Lung (tissue), 12 donors: ENCODE measurements around the gene SPAG9. TPM values are rescaled to one million over a fixed set of nuclear protein-coding genes. Genes with fewer than 3 reads are reported as not detected.

ENCODE experiments used
- ATAC-seq: fragments of 200-7000 bp; cut with Tn5 transposase; one replicate; pipeline ENCODE4 v1.9.1; 2020; ENCODE audit warnings: moderate number of reproducible peaks; ENCODE audit not compliant: insufficient read depth, low FRiP score
- DNase-seq, 3 donors: peaks; one replicate each; pipeline ENCODE4 v3.0.0-alpha.2; 2013 to 2017
- H3K27ac ChIP-seq, 2 donors: one replicate each; pipeline ENCODE4 v1.5.1; 2013; ENCODE audit warnings: mild to moderate bottlenecking in 2 of 2, moderate library complexity in 2 of 2, control low read depth in 1 of 2, inconsistent platforms in 1 of 2, low read depth in 1 of 2, low read length in 1 of 2
- H3K27me3 ChIP-seq, 3 donors: one replicate each; pipeline ENCODE4 v1.5.1; 2013; ENCODE audit warnings: low read length in 2 of 3; ENCODE audit not compliant: control insufficient read depth in 3 of 3, insufficient read depth in 3 of 3
- H3K36me3 ChIP-seq, 4 donors: one replicate each; pipeline ENCODE4 v1.5.1; 2013; ENCODE audit warnings: low read length in 4 of 4, mild to moderate bottlenecking in 1 of 4, moderate library complexity in 1 of 4; ENCODE audit not compliant: control insufficient read depth in 4 of 4, insufficient read depth in 4 of 4
- H3K4me1 ChIP-seq, 5 donors: one replicate each; pipeline ENCODE4 v1.5.1; 2013; ENCODE audit warnings: low read length in 5 of 5, mild to moderate bottlenecking in 2 of 5, moderate library complexity in 1 of 5; ENCODE audit not compliant: control insufficient read depth in 5 of 5, insufficient read depth in 5 of 5
- H3K4me3 ChIP-seq: one replicate; pipeline ENCODE4 v1.5.1; 2013; ENCODE audit warnings: mild to moderate bottlenecking, control low read depth, moderate library complexity
- H3K9ac ChIP-seq, 2 donors: one replicate each; pipeline ENCODE4 v1.5.1; 2013; ENCODE audit warnings: low read length in 2 of 2, control low read depth in 1 of 2; ENCODE audit not compliant: insufficient read depth in 1 of 2
- H3K9me3 ChIP-seq, 4 donors: one replicate each; pipeline ENCODE4 v1.5.1; 2013; ENCODE audit warnings: low read length in 3 of 4, mild to moderate bottlenecking in 1 of 4, moderate library complexity in 1 of 4; ENCODE audit not compliant: control insufficient read depth in 4 of 4, insufficient read depth in 3 of 4
- WGBS, 2 donors: extraction: QIAGEN DNeasy Blood & Tissue Kit; methylation state at CpG; one replicate each; pipeline ENCODE4 v1.1.7; 2013; 5-methylcytosine and 5-hydroxymethylcytosine counted together
- polyA plus RNA-seq, 2 donors: library from polyadenylated mRNA; stranded (reverse); fragments of 200-250 nt; gene quantifications; one replicate each; pipeline ENCODE4 v1.2.1, GENCODE V29; 2013
- total RNA-seq, 2 donors: library from RNA; depleted of rRNA in 1 of 2; stranded (reverse); fragments of >200 nt in 1 of 2; gene quantifications; one replicate each; pipeline ENCODE4 v1.2.1, GENCODE V29; 2014 to 2021
- TF ChIP-seq, protein P1 (sequence below): IDR thresholded peaks from 2 replicates; pipeline ENCODE4 v1.5.1; 2012; ENCODE audit warnings: mild to moderate bottlenecking; ENCODE audit errors: control extremely low read depth, extremely low read depth
- donor health status: control.
- donor health status: control.
- donor health status: Bipolar disorder and iron deficiency.
- donor health status: healthy.
- donor health status: DM: yes; HTN: yes; CAD: no.

SPAG9 gene
- total and polyA plus RNA-seq, 4 donors = 37.2 to 174 (median 75.2) TPM

DNA sequence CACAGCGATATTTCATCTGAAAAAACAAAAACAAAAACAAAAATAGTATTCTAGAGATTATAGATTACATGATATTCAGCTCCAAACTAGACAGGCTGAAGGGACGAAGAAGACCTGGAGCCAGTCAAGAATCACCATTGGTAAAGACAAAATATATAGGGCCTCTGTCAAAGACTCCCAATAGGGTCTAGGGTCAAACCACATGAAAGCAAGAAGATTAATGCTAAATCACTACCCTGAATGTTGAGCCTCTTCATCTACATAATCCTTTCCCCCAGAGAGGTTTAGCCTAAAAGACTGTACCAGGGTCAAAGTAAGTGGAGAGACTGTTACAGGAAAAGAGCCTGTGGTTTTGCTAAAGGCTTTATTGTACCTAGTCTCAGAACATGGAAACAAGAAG lies 21.9 kb upstream of the SPAG9 start:
- H3K36me3 ChIP-seq = no peaks in the 10 kb centered on the region
- DNase-seq = no peak

DNA sequence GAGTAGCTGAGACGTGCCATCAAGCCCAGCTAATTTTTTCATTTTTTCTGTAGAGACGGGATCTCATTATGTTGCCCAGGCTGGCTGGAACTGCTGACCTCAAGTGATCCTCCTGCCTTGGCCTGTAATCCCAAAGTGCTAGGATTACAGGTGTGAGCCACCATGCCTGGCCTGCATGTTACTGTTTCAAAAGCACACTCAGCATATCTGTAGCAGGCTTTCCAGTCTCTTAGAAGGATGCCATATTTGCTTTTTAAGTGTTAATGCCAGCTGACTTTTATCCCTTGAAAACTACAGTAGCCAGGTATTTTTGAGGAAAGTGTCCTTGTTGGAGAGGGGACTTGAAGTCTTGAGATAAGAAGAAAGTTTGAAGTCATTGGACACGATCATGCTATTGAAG lies 15.3 kb upstream of the SPAG9 start:
- H3K4me3 ChIP-seq = no peak overlapping the region
- no peak for ATAC-seq
- H3K9ac ChIP-seq = no peak overlapping the region
- 88 to 98% methylated on average over 3 of the region's 3 CpGs for WGBS, 2 donors
- DNase-seq = no peak
- H3K4me1 ChIP-seq = peaks cover 0 to 8% (median 0%) of the 10 kb centered on the region in 5 donors
- TF ChIP-seq, protein P1, sequence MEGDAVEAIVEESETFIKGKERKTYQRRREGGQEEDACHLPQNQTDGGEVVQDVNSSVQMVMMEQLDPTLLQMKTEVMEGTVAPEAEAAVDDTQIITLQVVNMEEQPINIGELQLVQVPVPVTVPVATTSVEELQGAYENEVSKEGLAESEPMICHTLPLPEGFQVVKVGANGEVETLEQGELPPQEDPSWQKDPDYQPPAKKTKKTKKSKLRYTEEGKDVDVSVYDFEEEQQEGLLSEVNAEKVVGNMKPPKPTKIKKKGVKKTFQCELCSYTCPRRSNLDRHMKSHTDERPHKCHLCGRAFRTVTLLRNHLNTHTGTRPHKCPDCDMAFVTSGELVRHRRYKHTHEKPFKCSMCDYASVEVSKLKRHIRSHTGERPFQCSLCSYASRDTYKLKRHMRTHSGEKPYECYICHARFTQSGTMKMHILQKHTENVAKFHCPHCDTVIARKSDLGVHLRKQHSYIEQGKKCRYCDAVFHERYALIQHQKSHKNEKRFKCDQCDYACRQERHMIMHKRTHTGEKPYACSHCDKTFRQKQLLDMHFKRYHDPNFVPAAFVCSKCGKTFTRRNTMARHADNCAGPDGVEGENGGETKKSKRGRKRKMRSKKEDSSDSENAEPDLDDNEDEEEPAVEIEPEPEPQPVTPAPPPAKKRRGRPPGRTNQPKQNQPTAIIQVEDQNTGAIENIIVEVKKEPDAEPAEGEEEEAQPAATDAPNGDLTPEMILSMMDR = no peak
- no peaks in the 10 kb centered on the region for H3K27me3 ChIP-seq
- no peaks in the 10 kb centered on the region for H3K36me3 ChIP-seq
- H3K9me3 ChIP-seq = no peaks in the 10 kb centered on the region
- H3K27ac ChIP-seq = no peak overlapping the region

More for the DNA sequence above, 21.9 kb upstream of the SPAG9 start:
- Histone ChIP-seq H3K9ac (no peak overlapping the region), H3K27ac (no peak overlapping the region), H3K27me3 (no peaks in the 10 kb centered on the region), H3K4me3 (no peak overlapping the region), H3K9me3 (no peaks in the 10 kb centered on the region), H3K4me1 (no peaks in the 10 kb centered on the region)
- ATAC-seq = no peak
- TF ChIP-seq, protein P1 = no peak
- WGBS, 2 donors = 95 to 98% methylated on average over 2 of the region's 2 CpGs

DNA sequence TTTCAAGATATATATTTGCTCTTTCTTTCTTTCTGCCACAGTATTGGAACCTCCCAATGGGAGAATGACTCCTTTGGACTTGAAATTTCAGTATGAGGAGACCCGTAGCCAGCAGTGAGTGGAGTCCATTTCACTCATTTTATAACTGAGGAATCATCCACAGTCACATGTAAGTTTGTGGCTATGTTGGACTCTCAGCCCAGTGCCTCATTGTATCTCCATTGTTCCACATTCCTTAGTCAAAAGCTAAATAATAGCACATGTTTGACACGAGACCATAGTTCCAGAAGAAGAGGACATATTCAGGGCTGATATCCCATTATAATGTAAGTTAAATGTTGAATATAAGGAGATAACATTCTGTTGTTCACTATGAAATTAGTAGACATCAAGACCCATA lies 12.7 kb upstream of the SPAG9 start:
- no peak overlapping the region for H3K9ac ChIP-seq
- no peak for ATAC-seq
- peaks cover 0 to 8% (median 0%) of the 10 kb centered on the region in 5 donors for H3K4me1 ChIP-seq
- 77 to 83% methylated on average over 2 of the region's 2 CpGs for WGBS, 2 donors
- peak overlapping the region in 1 of 2 donors; percentile 91 for H3K27ac ChIP-seq
- H3K36me3 ChIP-seq = no peaks in the 10 kb centered on the region
- no peaks in the 10 kb centered on the region for H3K9me3 ChIP-seq
- TF ChIP-seq, protein P1 = no peak
- H3K27me3 ChIP-seq = no peaks in the 10 kb centered on the region
- no peak for DNase-seq
- no peak overlapping the region for H3K4me3 ChIP-seq

DNA sequence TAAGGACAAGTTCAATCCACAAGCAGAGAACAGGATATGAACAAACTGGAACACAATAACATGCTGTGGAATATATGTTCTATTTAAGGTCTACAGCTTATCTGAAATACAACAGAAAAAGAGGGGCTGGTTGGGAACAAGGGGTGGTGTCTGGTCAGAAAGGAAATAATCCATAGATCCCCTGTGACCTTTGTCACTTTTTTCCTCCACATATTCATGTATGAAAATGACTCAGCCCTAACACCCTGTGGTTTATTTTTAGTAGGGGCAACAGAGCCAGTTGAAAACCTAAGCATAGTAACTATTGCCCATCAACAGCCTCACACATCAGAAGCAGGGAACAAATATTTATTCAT lies 12.3 kb upstream of the SPAG9 start:
- H3K4me3 ChIP-seq = no peak overlapping the region
- ATAC-seq (no peak), DNase-seq (no peak)
- H3K27ac ChIP-seq = peak overlapping the region in 1 of 2 donors; percentile 91
- H3K4me1 ChIP-seq = peaks cover 0 to 8% (median 0%) of the 10 kb centered on the region in 5 donors
- no peak overlapping the region for H3K9ac ChIP-seq
- H3K27me3 ChIP-seq = no peaks in the 10 kb centered on the region
- H3K9me3 ChIP-seq = no peaks in the 10 kb centered on the region
- no peaks in the 10 kb centered on the region for H3K36me3 ChIP-seq
- TF ChIP-seq, protein P1 = no peak
